HepG2 (cell line): ENCODE results near the gene MYO5B. TPM values are rescaled to one million over a fixed set of nuclear protein-coding genes. Genes with fewer than 3 reads are reported as not detected.
A peak's percentile ranks its signal among the peaks of the same experiment; 100 is the strongest.

Source experiments
- ATAC-seq: fragments of 200-7000 bp; cut with Tn5 transposase; 3 replicates; pipeline ENCODE4 v1.9.1; 2020; ENCODE audit warnings: mild to moderate bottlenecking, moderate library complexity
- BruUV-seq: library from RNA; stranded (reverse); fragments of 400-500 nt; replicated peaks from 2 replicates; lab custom pipeline; 2021; lab: Mats Ljungman, UMichigan
- CTCF ChIA-PET: fragments of 300-600 bp; formaldehyde crosslinking; extraction: SDS; loops from one replicate; lab custom pipeline; 2021; ENCODE audit warnings: low total read pairs, inconsistent platforms, low intra/inter-chr PET ratio; lab: Yijun Ruan, JAX
- POLR2A ChIA-PET: fragments of 350-600 bp; sonication (Branson Sonifier 250); formaldehyde crosslinking; loops from one replicate; lab custom pipeline; 2020; ENCODE audit warnings: antibody characterized with exemption, inconsistent platforms; lab: Yijun Ruan, JAX
- DNase-seq: peaks from one replicate; pipeline ENCODE4 v3.0.0-alpha.2; 2015; ENCODE audit warnings: low spot score
- FAIRE-seq: peaks from 3 replicates; lab custom pipeline; 2011; peaks lifted over from hg19 to GRCh38; lab: Jason Lieb, UNC
- H2AFZ ChIP-seq: one replicate; pipeline ENCODE4 v1.6.1; 2011; ENCODE audit warnings: low read length, inconsistent platforms
- H3K27ac ChIP-seq: fragments of 300-600 bp; 3 replicates; pipeline ENCODE4 v1.8.0; 2011; ENCODE audit warnings: mixed run types, mild to moderate bottlenecking, mixed read lengths, low read length, inconsistent platforms; ENCODE audit not compliant: insufficient read depth; ENCODE audit errors: extremely low read length
- H3K27me3 ChIP-seq, 2 experiments: fragments of 200-600 bp in 1 of 2; 2 replicates in 1 of 2; 3 replicates in 1 of 2; pipeline versions ENCODE4 v1.6.0 to v1.8.0; 2011; ENCODE audit warnings: low read length in 2 of 2, mild to moderate bottlenecking in 2 of 2, moderate library complexity in 2 of 2, inconsistent platforms in 1 of 2; ENCODE audit not compliant: insufficient read depth in 2 of 2, control insufficient read depth in 1 of 2
- H3K36me3 ChIP-seq, 2 experiments: fragments of 200-600 bp in 1 of 2; replicated peaks in 1 of 2; 2 replicates in 1 of 2; 3 replicates in 1 of 2; pipeline versions ENCODE4 v1.5.1 to v1.8.0; 2011; ENCODE audit warnings: low read length in 2 of 2, inconsistent platforms in 1 of 2; ENCODE audit not compliant: insufficient read depth in 2 of 2, control insufficient read depth in 1 of 2
- H3K4me1 ChIP-seq: 2 replicates; pipeline ENCODE4 v1.5.1; 2012; ENCODE audit warnings: low read length, inconsistent platforms; ENCODE audit not compliant: insufficient read depth
- H3K4me2 ChIP-seq: 2 replicates; pipeline ENCODE4 v1.6.0; 2011; ENCODE audit warnings: low read depth, low read length, inconsistent platforms
- H3K4me3 ChIP-seq, 3 experiments: fragments of 200-600 bp in 1 of 3; sonication (generic), shearing (Covaris generic) in 1 of 3; replicated peaks in 1 of 3; 2 replicates each; pipeline ENCODE4 v1.5.1; 2011 to 2016; ENCODE audit warnings: low read length in 3 of 3, inconsistent platforms in 2 of 3, low read depth in 2 of 3, mild to moderate bottlenecking in 2 of 3, control low read depth in 1 of 3, mixed read lengths in 1 of 3; ENCODE audit not compliant: insufficient read depth in 1 of 3
- H3K79me2 ChIP-seq: one replicate; pipeline ENCODE4 v1.6.1; 2011; ENCODE audit warnings: low read length, inconsistent platforms; ENCODE audit not compliant: insufficient read depth
- H3K9ac ChIP-seq: 2 replicates; pipeline ENCODE4 v1.6.0; 2011; ENCODE audit warnings: mild to moderate bottlenecking, low read depth, low read length, inconsistent platforms; ENCODE audit not compliant: insufficient read depth
- H3K9me3 ChIP-seq: 2 replicates; pipeline ENCODE4 v1.5.1; 2012; ENCODE audit warnings: mild to moderate bottlenecking, low read length
- H4K20me1 ChIP-seq: 2 replicates; pipeline ENCODE4 v1.6.0; 2011; ENCODE audit warnings: inconsistent platforms, mild to moderate bottlenecking, low read length, moderate library complexity; ENCODE audit not compliant: insufficient read depth
- AKNA ChIP-seq: sonication (generic); formaldehyde crosslinking; IDR thresholded peaks from 2 replicates; pipeline ENCODE4 v1.4.0; 2020; ENCODE audit warnings: missing genetic modification reagents, borderline replicate concordance
- DR1 ChIP-seq: sonication (generic); formaldehyde crosslinking; IDR thresholded peaks from 2 replicates; pipeline ENCODE4 v1.8.0; 2021; ENCODE audit warnings: mild to moderate bottlenecking, missing genetic modification reagents, inconsistent platforms
- ETV5 ChIP-seq: IDR thresholded peaks from 2 replicates; pipeline ENCODE4 v1.6.1; 2018; ENCODE audit warnings: missing biosample characterization, missing genetic modification reagents, inconsistent platforms, borderline replicate concordance
- GTF3A ChIP-seq: sonication (generic); formaldehyde crosslinking; conservative IDR thresholded peaks from 2 replicates; pipeline ENCODE4 v1.4.0; 2020; ENCODE audit warnings: mild to moderate bottlenecking, missing genetic modification reagents
- NFKB2 ChIP-seq: sonication (generic); formaldehyde crosslinking; IDR thresholded peaks from 2 replicates; pipeline ENCODE4 v1.4.0; 2020; ENCODE audit warnings: missing genetic modification reagents, borderline replicate concordance
- NRL ChIP-seq: sonication (generic); formaldehyde crosslinking; IDR thresholded peaks from 2 replicates; pipeline ENCODE4 v1.5.0; 2020; ENCODE audit warnings: missing genetic modification reagents, mild to moderate bottlenecking, moderate library complexity, borderline replicate concordance
- PATZ1 ChIP-seq: sonication (generic); formaldehyde crosslinking; IDR thresholded peaks from 2 replicates; pipeline ENCODE4 v1.4.0; 2020; ENCODE audit warnings: missing genetic modification reagents
- PPARG ChIP-seq: conservative IDR thresholded peaks from 2 replicates; pipeline ENCODE4 v1.6.1; 2016; ENCODE audit warnings: missing biosample characterization, missing genetic modification reagents
- SAP130 ChIP-seq: IDR thresholded peaks from 2 replicates; pipeline ENCODE4 v1.6.1; 2016; ENCODE audit warnings: low read depth
- U2AF2 ChIP-seq: fragments of 200-400 bp; formaldehyde crosslinking; IDR thresholded peaks from 2 replicates; pipeline ENCODE4 v1.6.1; 2017; ENCODE audit warnings: low read depth, mild to moderate bottlenecking, low read length
- ZFP41 ChIP-seq: sonication (generic); formaldehyde crosslinking; IDR thresholded peaks from 2 replicates; pipeline ENCODE4 v1.4.0; 2020; ENCODE audit warnings: mild to moderate bottlenecking, missing genetic modification reagents, borderline replicate concordance
- ZNF3 ChIP-seq: IDR thresholded peaks from 2 replicates; pipeline ENCODE4 v1.7.0; 2017; ENCODE audit warnings: inconsistent platforms
- ZNF770 ChIP-seq: sonication (generic); formaldehyde crosslinking; IDR thresholded peaks from 2 replicates; pipeline ENCODE4 v1.5.0; 2020; ENCODE audit warnings: mild to moderate bottlenecking, missing genetic modification reagents
- ZNF878 ChIP-seq: sonication (generic); formaldehyde crosslinking; IDR thresholded peaks from 2 replicates; pipeline ENCODE4 v1.8.1; 2023; ENCODE audit warnings: mild to moderate bottlenecking, missing genetic modification reagents, moderate library complexity
- WGBS: methylation state at CpG from one replicate; pipeline ENCODE4 v1.1.6; 2017; ENCODE audit warnings: low lambda C conversion rate; 5-methylcytosine and 5-hydroxymethylcytosine counted together
- in situ Hi-C: cut with HindIII; loops from 2 replicates; pipeline ENCODE4 v1.10.0; 2017; ENCODE audit warnings: low pct_unique_long_range_greater_than_20kb; ENCODE audit not compliant: extremely low pct_ligation_motif_present
- intact Hi-C: fragments of 100-400 bp; cut with micrococcal nuclease; formaldehyde crosslinking; loops from one replicate; pipeline ENCODE4 v1.10.0; 2022; ENCODE audit not compliant: unreplicated experiment
- polyA plus RNA-seq, 8 experiments: library from polyadenylated mRNA; depleted of rRNA in 3 of 8; stranded (reverse) in 7 of 8; unstranded in 1 of 8; fragments of >200 nt; fragmentation: Illumina TruSeq in 4 of 8; extraction: Trizol in 4 of 8; gene quantifications; 2 replicates each; pipeline versions ENCODE4 v1.2.1 to v1.2.3, GENCODE V29; 2011 to 2016; ENCODE audit warnings: low read depth in 4 of 8, missing spikeins in 1 of 8, mixed read lengths in 1 of 8; ENCODE audit not compliant: insufficient read depth in 1 of 8
- total RNA-seq, 5 experiments: library from RNA; depleted of rRNA; stranded (reverse); fragments of >200 nt; fragmentation: Illumina TruSeq; extraction: Trizol; gene quantifications; 2 replicates each; pipeline ENCODE4 v1.2.3, GENCODE V29; 2016; ENCODE audit warnings: low read depth in 1 of 5

MYO5B gene
- total and polyA plus RNA-seq, 2 of the 13 experiments (the other 11 are each of a cell fraction or from before 2014, with no cell fraction given), result 13.1 to 24.0 TPM

GRCh38 chr18:49814147-49814499 lies 380.8 kb downstream of the MYO5B start:
- FAIRE-seq, result no peak
- H4K20me1 ChIP-seq, result no peaks in the 10 kb centered on the region
- H3K36me3 ChIP-seq, result no peaks in the 10 kb centered on the region; a peak in 1 of 5 replicates
- peak overlapping the region; percentile 72 for H3K9ac ChIP-seq
- in situ Hi-C loops (no loop called here), intact Hi-C loops (loop anchor here (5.0 kb wide), 1 partner anchor 43 kb away; no protein-coding TSS in a partner anchor)
- peaks cover 47% of the 10 kb centered on the region for H3K79me2 ChIP-seq
- peak; percentile 23 for DNase-seq
- 0% methylated on average over 13 of the region's 24 CpGs for WGBS
- no peaks in the 10 kb centered on the region for H3K27me3 ChIP-seq
- peak overlapping the region; percentile 96 for H3K27ac ChIP-seq
- peak; percentile 59 for ATAC-seq
- peaks cover 7% of the 10 kb centered on the region; the same call in 1 of the 2 replicates for H3K9me3 ChIP-seq
- peak overlapping the region; percentile 71 to 95 (median 88) for H3K4me3 ChIP-seq
- H3K4me1 ChIP-seq, result peaks cover 35% of the 10 kb centered on the region
- ChIA-PET POLR2A (interaction anchor here (0.9 to 2.3 kb wide), 12 partner anchors 9 to 327 kb away, joined by 3 to 31 read pairs (median 4); partner anchors contain the start of gene C18orf32), CTCF (no interaction called here)
- BruUV-seq, result TSS peak; percentile 97
- no peak overlapping the region for H2AFZ ChIP-seq
- peak overlapping the region; percentile 77 for H3K4me2 ChIP-seq
- no peak for TF ChIP-seq PPARG (CRISPR knock-in tag)
- no peak for TF ChIP-seq ZFP41
- peak; percentile 46; the same call in 1 of the 2 replicates for TF ChIP-seq SAP130 (CRISPR knock-in tag)
- TF ChIP-seq DR1, result 0 out of 2 replicates have a peak, but pooled peaks have one; percentile 7
- peak; percentile 63; the same call in 1 of the 2 replicates for TF ChIP-seq ZNF770 (CRISPR knock-in tag)
- no peak for TF ChIP-seq ZNF3 (CRISPR knock-in tag)
- TF ChIP-seq NFKB2 (CRISPR knock-in tag), result no peak
- peak; percentile 67; the same call in 1 of the 2 replicates for TF ChIP-seq ZNF878
- no peak for TF ChIP-seq GTF3A (CRISPR knock-in tag)
- 0 out of 2 replicates have a peak, but pooled peaks have one; percentile 76 for TF ChIP-seq AKNA
- TF ChIP-seq PATZ1 (CRISPR knock-in tag), result 0 out of 2 replicates have a peak, but pooled peaks have one; percentile 13
- no peak for TF ChIP-seq ETV5 (CRISPR knock-in tag)
- no peak for TF ChIP-seq NRL (CRISPR knock-in tag)
- TF ChIP-seq U2AF2, result no peak
